H9 (cell line): ENCODE data around the gene ARNT2. TPM values are rescaled to one million over a fixed set of nuclear protein-coding genes. Genes with fewer than 3 reads are reported as not detected.

Experiments used
- DNase-seq: peaks from one replicate; pipeline ENCODE4 v3.0.0-alpha.2; 2017
- H2AFZ ChIP-seq: one replicate; pipeline ENCODE4 v1.6.1; 2013; ENCODE audit warnings: mild to moderate bottlenecking, low read length, control low read depth, moderate library complexity
- H2AK5ac ChIP-seq: 2 replicates; pipeline ENCODE4 v1.6.1; 2013; ENCODE audit warnings: low read length, control low read depth, mixed read lengths; ENCODE audit not compliant: insufficient read length
- H2BK120ac ChIP-seq: one replicate; pipeline ENCODE4 v1.6.1; 2013; ENCODE audit warnings: low read depth, mild to moderate bottlenecking, low read length, control low read depth, inconsistent platforms; ENCODE audit not compliant: poor library complexity, severe bottlenecking
- H2BK12ac ChIP-seq: 2 replicates; pipeline ENCODE4 v1.6.1; 2013; ENCODE audit warnings: low read length, control low read depth, mixed read lengths, low read depth; ENCODE audit not compliant: insufficient read length
- H2BK15ac ChIP-seq: 2 replicates; pipeline ENCODE4 v1.6.1; 2013; ENCODE audit warnings: low read depth, low read length, control low read depth
- H2BK20ac ChIP-seq: one replicate; pipeline ENCODE4 v1.6.1; 2013; ENCODE audit warnings: low read depth, mild to moderate bottlenecking, low read length, control low read depth, inconsistent platforms; ENCODE audit not compliant: poor library complexity, severe bottlenecking
- H2BK5ac ChIP-seq: 2 replicates; pipeline ENCODE4 v1.6.1; 2013; ENCODE audit warnings: low read length, control low read depth, mixed read lengths; ENCODE audit not compliant: insufficient read length
- H3K14ac ChIP-seq: 2 replicates; pipeline ENCODE4 v1.6.1; 2013; ENCODE audit warnings: low read length, control low read depth; ENCODE audit not compliant: insufficient read depth
- H3K18ac ChIP-seq: 2 replicates; pipeline ENCODE4 v1.6.1; 2013; ENCODE audit warnings: low read depth, mild to moderate bottlenecking, mixed read lengths, low read length, control low read depth; ENCODE audit not compliant: insufficient read length
- H3K23ac ChIP-seq: 2 replicates; pipeline ENCODE4 v1.6.1; 2013; ENCODE audit warnings: low read length, control low read depth, mixed read lengths, low read depth; ENCODE audit not compliant: insufficient read length
- H3K23me2 ChIP-seq: 2 replicates; pipeline ENCODE4 v1.6.1; 2013; ENCODE audit warnings: low read depth, mild to moderate bottlenecking, mixed read lengths, low read length, control low read depth; ENCODE audit not compliant: insufficient read length, poor library complexity, severe bottlenecking
- H3K27ac ChIP-seq: 2 replicates; pipeline ENCODE4 v1.5.1; 2013; ENCODE audit warnings: low read length, control low read depth, mixed read lengths, low read depth; ENCODE audit not compliant: insufficient read length
- H3K27me3 ChIP-seq: 2 replicates; pipeline ENCODE4 v1.6.1; 2013; ENCODE audit warnings: low read length, control low read depth, inconsistent platforms; ENCODE audit not compliant: insufficient read depth
- H3K4ac ChIP-seq: 2 replicates; pipeline ENCODE4 v1.6.1; 2013; ENCODE audit warnings: low read depth, mild to moderate bottlenecking, control low read depth, inconsistent platforms, low read length, moderate library complexity
- H3K4me1 ChIP-seq: 2 replicates; pipeline ENCODE4 v1.6.1; 2013; ENCODE audit warnings: low read length, control low read depth, inconsistent platforms; ENCODE audit not compliant: insufficient read depth
- H3K4me2 ChIP-seq: 2 replicates; pipeline ENCODE4 v1.6.1; 2013; ENCODE audit warnings: low read length, control low read depth, mixed read lengths; ENCODE audit not compliant: insufficient read length, insufficient read depth
- H3K56ac ChIP-seq: 2 replicates; pipeline ENCODE4 v1.6.1; 2013; ENCODE audit warnings: low read depth, mild to moderate bottlenecking, mixed read lengths, low read length, control low read depth; ENCODE audit not compliant: insufficient read length
- H3K79me1 ChIP-seq: 2 replicates; pipeline ENCODE4 v1.6.1; 2013; ENCODE audit warnings: low read depth, mild to moderate bottlenecking, moderate library complexity, low read length, control low read depth, inconsistent platforms; ENCODE audit not compliant: insufficient read depth, poor library complexity, severe bottlenecking
- H3K79me2 ChIP-seq: 2 replicates; pipeline ENCODE4 v1.6.1; 2013; ENCODE audit warnings: low read length, control low read depth, inconsistent platforms; ENCODE audit not compliant: insufficient read depth
- H3K9ac ChIP-seq: 2 replicates; pipeline ENCODE4 v1.6.1; 2013; ENCODE audit warnings: low read length, control low read depth, mixed read lengths; ENCODE audit not compliant: insufficient read length; ENCODE audit errors: extremely low read depth
- H3K9me3 ChIP-seq: one replicate; pipeline ENCODE4 v1.6.1; 2013; ENCODE audit warnings: low read depth, low read length, inconsistent platforms; ENCODE audit not compliant: control insufficient read depth
- H3T11ph ChIP-seq: one replicate; pipeline ENCODE4 v1.6.1; 2013; ENCODE audit warnings: mild to moderate bottlenecking, low read length, control low read depth, inconsistent platforms
- H4K20me1 ChIP-seq: one replicate; pipeline ENCODE4 v1.6.1; 2013; ENCODE audit not compliant: control insufficient read depth, insufficient read length, insufficient read depth
- H4K5ac ChIP-seq: 2 replicates; pipeline ENCODE4 v1.6.1; 2013; ENCODE audit warnings: low read depth, mild to moderate bottlenecking, mixed read lengths, low read length, control low read depth; ENCODE audit not compliant: insufficient read length
- H4K8ac ChIP-seq: replicated peaks from 2 replicates; pipeline ENCODE4 v1.6.1; 2013; ENCODE audit warnings: low read length, control low read depth, mixed read lengths, low read depth; ENCODE audit not compliant: insufficient read length
- H4K91ac ChIP-seq: 2 replicates; pipeline ENCODE4 v1.6.1; 2013; ENCODE audit warnings: low read depth, mild to moderate bottlenecking, moderate library complexity, mixed read lengths, low read length, control low read depth; ENCODE audit not compliant: insufficient read length
- H3K27ac Mint-ChIP-seq, 3 experiments: 2 replicates in 2 of 3; 3 replicates in 1 of 3; pipeline ENCODE4 v1.8.0; 2020 to 2021; ENCODE audit warnings: mixed read lengths in 3 of 3, mild to moderate bottlenecking in 1 of 3, moderate library complexity in 1 of 3
- H3K27me3 Mint-ChIP-seq: 2 replicates; pipeline ENCODE4 v1.8.0; 2021; ENCODE audit warnings: low read depth, mild to moderate bottlenecking, moderate library complexity, mixed read lengths
- H3K36me3 Mint-ChIP-seq, 3 experiments: 2 replicates in 2 of 3; 3 replicates in 1 of 3; pipeline ENCODE4 v1.8.0; 2020 to 2021; ENCODE audit warnings: low read depth in 3 of 3, mixed read lengths in 3 of 3; ENCODE audit not compliant: insufficient read depth in 1 of 3
- H3K4me1 Mint-ChIP-seq, 2 experiments: 2 replicates each; pipeline ENCODE4 v1.8.0; 2020; ENCODE audit warnings: mixed read lengths in 2 of 2
- H3K4me3 Mint-ChIP-seq, 2 experiments: 2 replicates in 1 of 2; 3 replicates in 1 of 2; pipeline ENCODE4 v1.8.0; 2020 to 2021; ENCODE audit warnings: mild to moderate bottlenecking in 2 of 2, mixed read lengths in 2 of 2, moderate library complexity in 1 of 2
- H3K9me3 Mint-ChIP-seq, 2 experiments: 2 replicates in 1 of 2; 3 replicates in 1 of 2; pipeline ENCODE4 v1.8.0; 2020; ENCODE audit warnings: mild to moderate bottlenecking in 2 of 2, mixed read lengths in 2 of 2, moderate library complexity in 1 of 2
- CTCF ChIP-seq: fragments of 200-600 bp; sonication (generic); conservative IDR thresholded peaks from 3 replicates; pipeline ENCODE4 v1.8.0; 2021; ENCODE audit warnings: antibody characterized with exemption, mild to moderate bottlenecking
- whole genome bisulfite sequencing: extraction: QIAGEN DNeasy Blood & Tissue Kit; methylation state at CpG from one replicate; pipeline ENCODE4 v1.1.7; 2013; ENCODE audit warnings: missing lambda C conversion rate, low lambda C conversion rate, mixed read lengths; ENCODE audit not compliant: insufficient read length; ENCODE audit errors: extremely low coverage; 5-methylcytosine and 5-hydroxymethylcytosine counted together
- total RNA-seq: library from RNA; stranded (reverse); gene quantifications from 2 replicates; pipeline ENCODE4 v1.2.1, GENCODE V29; 2021

ARNT2 gene
- total RNA-seq, 1 experiment from 2014 or later, result 10.5 TPM

GRCh38 chr15:80596521-80596976 is 192.4 kb downstream of the ARNT2 start:
- Histone ChIP-seq H4K5ac (no peak overlapping the region), H3K56ac (no peak overlapping the region)

More at GRCh38 chr15:80596521-80596976, 192.4 kb downstream of the ARNT2 start:
- Histone ChIP-seq H2BK5ac (no peak overlapping the region), H3K9ac (no peak overlapping the region), H3K14ac (peak overlapping the region; percentile 26; the same call in 1 of the 2 replicates), H3K9me3 (no peaks in the 10 kb centered on the region), H2BK15ac (no peak overlapping the region), H2AFZ (no peak overlapping the region), H3K23me2 (no peaks in the 10 kb centered on the region), H2BK120ac (no peak overlapping the region), H3K27me3 (no peaks in the 10 kb centered on the region), H3K23ac (no peak overlapping the region), H3K4ac (no peak overlapping the region), H3K79me1 (no peaks in the 10 kb centered on the region), H2AK5ac (no peak overlapping the region), H4K20me1 (no peaks in the 10 kb centered on the region), H3K4me1 (no peaks in the 10 kb centered on the region), H3K18ac (no peak overlapping the region), H4K91ac (no peak overlapping the region), H3K27ac (no peak overlapping the region), H4K8ac (no peak overlapping the region), H2BK20ac (no peak overlapping the region), H3K79me2 (no peaks in the 10 kb centered on the region), H3K4me2 (no peak overlapping the region), H2BK12ac (no peak overlapping the region), H3T11ph (no peak overlapping the region)
- no peak overlapping the region for H3K4me3 Mint-ChIP-seq
- no peaks in the 10 kb centered on the region; a peak in 3 of 7 replicates for H3K36me3 Mint-ChIP-seq
- DNase-seq, result no peak
- no peak overlapping the region for H3K27ac Mint-ChIP-seq
- no peaks in the 10 kb centered on the region for H3K9me3 Mint-ChIP-seq
- no peaks in the 10 kb centered on the region for H3K27me3 Mint-ChIP-seq
- WGBS, result no CpG with 5 or more reads among the region's 7 CpGs
- no peak for TF ChIP-seq CTCF
- H3K4me1 Mint-ChIP-seq, result peaks cover 2 to 3% of the 10 kb centered on the region in 2 experiments; a peak in 1 of 4 replicates
